Stimulated activated CD4-positive, alpha-beta T cell treated with anti-CD3 and anti-CD28 coated beads, TNF-alpha, amount 100 ng/mL, for 4 hours (primary cell): Measurements from ENCODE around the gene HAGH.

Source experiments
- DNase-seq, 3 experiments: peaks; one replicate each; pipeline ENCODE4 v3.0.0-alpha.2; 2020; ENCODE audit warnings: low read depth in 3 of 3

The HAGH gene

GRCh38 chr16:1831186-1832075 lies 4.8 kb upstream of the HAGH start:
- DNase-seq = no peak

GRCh38 chr16:1830213-1830612 lies 3.6 kb upstream of the HAGH start:
- no peak for DNase-seq

- no peak for DNase-seq
Observed at GRCh38 chr16:1828645-1829410, 2.2 kb upstream of the HAGH start.

- DNase-seq = peak; percentile 23 to 52 (median 32)
Observed at GRCh38 chr16:1825864-1826690, 548 bp downstream of the HAGH start.

- no peak for DNase-seq
Observed at GRCh38 chr16:1825381-1825863, 1.2 kb downstream of the HAGH start.

GRCh38 chr16:1823821-1824220 lies 2.8 kb downstream of the HAGH start:
- no peak for DNase-seq

GRCh38 chr16:1822801-1823200 lies 3.8 kb downstream of the HAGH start:
- no peak for DNase-seq

GRCh38 chr16:1821861-1822611 lies 4.6 kb downstream of the HAGH start:
- no peak for DNase-seq

GRCh38 chr16:1820946-1821290 lies 5.7 kb downstream of the HAGH start:
- no peak for DNase-seq

GRCh38 chr16:1820096-1820945 lies 6.3 kb downstream of the HAGH start:
- no peak for DNase-seq

- no peak for DNase-seq
Observed at GRCh38 chr16:1819611-1820010, 7.0 kb downstream of the HAGH start.

- no peak for DNase-seq
Observed at GRCh38 chr16:1818873-1819525, 7.6 kb downstream of the HAGH start.

GRCh38 chr16:1818204-1818872 lies 8.3 kb downstream of the HAGH start:
- DNase-seq = no peak

GRCh38 chr16:1817716-1818115 lies 8.9 kb downstream of the HAGH start:
- DNase-seq = no peak

- no peak for DNase-seq
Observed at GRCh38 chr16:1817276-1817589, 9.4 kb downstream of the HAGH start.

- DNase-seq = no peak
Observed at GRCh38 chr16:1816396-1817275, 10.0 kb downstream of the HAGH start.

GRCh38 chr16:1815461-1815860 lies 11.2 kb downstream of the HAGH start:
- no peak for DNase-seq

GRCh38 chr16:1812732-1813163 lies 13.9 kb downstream of the HAGH start:
- DNase-seq = peak; percentile 12 to 37 (median 36)
